K562 (cell line): ENCODE results near the gene TSPYL4. TPM values are rescaled to one million over a fixed set of nuclear protein-coding genes. Genes with fewer than 3 reads are reported as not detected.

Experiments
- BRF1 ChIP-seq: IDR thresholded peaks from 3 replicates; pipeline ENCODE4 v1.6.1; 2011; ENCODE audit warnings: borderline replicate concordance, mild to moderate bottlenecking; ENCODE audit not compliant: insufficient read length; ENCODE audit errors: extremely low read depth
- ESRRA ChIP-seq: fragments of 450-650 bp; IDR thresholded peaks from 2 replicates; pipeline ENCODE4 v1.6.1; 2014; ENCODE audit warnings: low read depth, mild to moderate bottlenecking, moderate library complexity, borderline replicate concordance
- GATA2 ChIP-seq: sonication (generic); formaldehyde crosslinking; IDR thresholded peaks from 2 replicates; pipeline ENCODE4 v1.4.0; 2020; ENCODE audit warnings: mild to moderate bottlenecking, missing genetic modification reagents
- GTF2A2 ChIP-seq: IDR thresholded peaks from 2 replicates; pipeline ENCODE4 v1.6.1; 2016; ENCODE audit warnings: mild to moderate bottlenecking, missing genetic modification characterization, missing compliant biosample characterization
- KAT8 ChIP-seq: fragments of 450-650 bp; IDR thresholded peaks from 2 replicates; pipeline ENCODE4 v1.6.1; 2016; ENCODE audit warnings: low read depth, mild to moderate bottlenecking
- PHB2 ChIP-seq: fragments of 450-650 bp; IDR thresholded peaks from 2 replicates; pipeline ENCODE4 v1.6.1; 2017; ENCODE audit warnings: low read depth
- RBM34 ChIP-seq: fragments of 200-400 bp; formaldehyde crosslinking; IDR thresholded peaks from 2 replicates; pipeline ENCODE4 v1.6.1; 2018; ENCODE audit warnings: low read length, borderline replicate concordance; ENCODE audit not compliant: insufficient read depth
- RFX7 ChIP-seq: fragments of 250-450 bp; sonication (Bioruptor Pico); IDR thresholded peaks from 2 replicates; pipeline ENCODE4 v1.5.1; 2021; ENCODE audit warnings: mild to moderate bottlenecking
- ZC3H11A ChIP-seq: IDR thresholded peaks from 2 replicates; pipeline ENCODE4 v1.6.1; 2012; ENCODE audit warnings: low read depth, low read length, improper control_type of control experiment
- ZFP30 ChIP-seq: fragments of 250-450 bp; sonication (Bioruptor Pico); IDR thresholded peaks from 2 replicates; pipeline ENCODE4 v1.8.0; 2022; ENCODE audit warnings: moderate library complexity, mild to moderate bottlenecking, inconsistent platforms, borderline replicate concordance
- ZNF232 ChIP-seq: sonication (generic); formaldehyde crosslinking; IDR thresholded peaks from 2 replicates; pipeline ENCODE4 v1.8.0; 2022; ENCODE audit warnings: mild to moderate bottlenecking, missing genetic modification reagents
- ZNF561 ChIP-seq: fragments of 450-650 bp; formaldehyde crosslinking; conservative IDR thresholded peaks from 2 replicates; pipeline ENCODE4 v1.4.0; 2020; ENCODE audit warnings: mild to moderate bottlenecking, moderate library complexity
- ZNF668 ChIP-seq: fragments of 250-450 bp; sonication (Bioruptor Pico); IDR thresholded peaks from 2 replicates; pipeline ENCODE4 v1.8.0; 2022; ENCODE audit warnings: mild to moderate bottlenecking, inconsistent platforms
- ZNF717 ChIP-seq: fragments of 250-450 bp; sonication (Bioruptor Pico); IDR thresholded peaks from 2 replicates; pipeline ENCODE4 v1.5.0; 2021
- ZNF77 ChIP-seq: fragments of 250-450 bp; sonication (Bioruptor Pico); IDR thresholded peaks from 2 replicates; pipeline ENCODE4 v1.5.0; 2020
- ZNF785 ChIP-seq: fragments of 250-450 bp; sonication (Bioruptor Pico); IDR thresholded peaks from 2 replicates; pipeline ENCODE4 v1.4.0; 2020; ENCODE audit warnings: mild to moderate bottlenecking
- polyA plus RNA-seq, 8 experiments: library from polyadenylated mRNA; depleted of rRNA in 4 of 8; stranded (reverse) in 5 of 8; unstranded in 3 of 8; fragments of >200 nt; fragmentation: Nextera tagmentation in 2 of 8; fragmentation: Illumina TruSeq in 1 of 8; extraction: Ambion mirVana in 2 of 8; extraction: Trizol in 1 of 8; gene quantifications; 2 replicates each; pipeline versions ENCODE4 v1.2.1 to v1.2.3, GENCODE V29; 2011 to 2014; ENCODE audit warnings: inconsistent platforms in 1 of 8, missing spikeins in 1 of 8
- total RNA-seq, 7 experiments: library from RNA; depleted of rRNA in 6 of 7; stranded (reverse); fragments of >200 nt in 6 of 7; fragmentation: Illumina TruSeq in 2 of 7; extraction: Trizol in 2 of 7; gene quantifications; 2 replicates each; pipeline versions ENCODE4 v1.2.1 to v1.2.3, GENCODE V29; 2011 to 2021; ENCODE audit warnings: low replicate concordance in 1 of 7
- TF ChIP-seq, protein P1 (sequence below): fragments of 150-350 bp; conservative IDR thresholded peaks from 2 replicates; pipeline ENCODE4 v1.6.1; 2014; ENCODE audit warnings: low read length
- TF ChIP-seq, protein P2 (sequence below): IDR thresholded peaks from 2 replicates; pipeline ENCODE4 v1.6.1; 2011; ENCODE audit not compliant: insufficient read length; ENCODE audit errors: extremely low read depth
- TF ChIP-seq, protein P3 (sequence below): sonication (generic); formaldehyde crosslinking; IDR thresholded peaks from 2 replicates; pipeline ENCODE4 v1.8.0; 2022; ENCODE audit warnings: missing genetic modification reagents, mild to moderate bottlenecking, borderline replicate concordance
- TF ChIP-seq, protein P4 (sequence below): fragments of 250-450 bp; sonication (Bioruptor Pico); IDR thresholded peaks from 2 replicates; pipeline ENCODE4 v1.5.0; 2021
- TF ChIP-seq, protein P5 (sequence below), 2 experiments: IDR thresholded peaks in 1 of 2; conservative IDR thresholded peaks in 1 of 2; 2 replicates each; pipeline ENCODE4 v1.6.1; 2016; ENCODE audit warnings: low read depth in 2 of 2, mild to moderate bottlenecking in 1 of 2, missing compliant biosample characterization in 1 of 2, missing genetic modification characterization in 1 of 2, moderate library complexity in 1 of 2

TSPYL4 gene
- total and polyA plus RNA-seq, 9 of the 15 experiments (the other 6 are each of a cell fraction or from before 2014, with no cell fraction given), result 0.69 to 18.0 (median 9.1) TPM

DNA sequence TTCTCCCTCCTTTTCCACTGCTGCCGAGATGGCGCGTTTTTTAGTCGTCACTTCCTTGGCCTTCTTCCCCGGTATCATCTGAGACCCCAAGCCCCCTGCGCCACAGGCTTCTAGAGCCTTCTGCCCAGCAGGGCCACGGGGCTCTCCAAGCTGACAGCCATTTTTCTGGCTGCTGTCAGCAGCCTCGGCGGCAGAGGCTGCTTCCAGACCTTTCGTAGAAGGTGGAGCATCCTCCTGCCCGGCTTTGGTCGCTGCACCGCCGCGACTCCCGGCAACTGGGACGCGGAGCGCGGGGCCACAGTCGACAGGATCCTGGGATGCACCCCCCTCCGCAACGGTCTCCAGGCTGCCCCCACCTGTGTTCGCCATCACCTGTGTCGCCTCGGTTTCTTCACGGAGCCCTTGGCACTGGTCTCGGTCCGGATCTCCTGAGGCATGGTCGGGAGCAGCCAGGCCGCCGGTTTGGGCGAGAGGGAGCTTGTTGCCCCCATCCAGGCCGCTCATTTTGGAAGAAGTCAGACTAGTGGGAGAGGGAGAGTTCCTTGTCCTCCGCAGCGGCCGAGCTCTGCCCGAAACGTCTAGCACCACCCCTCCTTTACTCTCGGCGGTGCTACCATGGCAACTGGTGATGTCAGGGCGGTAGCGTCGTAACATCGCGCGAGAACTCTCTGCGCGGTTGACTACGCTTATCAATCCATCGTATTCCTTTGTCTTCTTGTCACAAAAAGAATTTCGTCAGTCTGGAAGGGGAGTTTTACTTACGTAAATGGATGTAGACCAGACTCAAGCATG lies at the start of gene TSPYL4 (continued):
- no peak for TF ChIP-seq ZFP30 (CRISPR knock-in tag)
- no peak for TF ChIP-seq ZNF785 (CRISPR knock-in tag)
- TF ChIP-seq, protein P1, sequence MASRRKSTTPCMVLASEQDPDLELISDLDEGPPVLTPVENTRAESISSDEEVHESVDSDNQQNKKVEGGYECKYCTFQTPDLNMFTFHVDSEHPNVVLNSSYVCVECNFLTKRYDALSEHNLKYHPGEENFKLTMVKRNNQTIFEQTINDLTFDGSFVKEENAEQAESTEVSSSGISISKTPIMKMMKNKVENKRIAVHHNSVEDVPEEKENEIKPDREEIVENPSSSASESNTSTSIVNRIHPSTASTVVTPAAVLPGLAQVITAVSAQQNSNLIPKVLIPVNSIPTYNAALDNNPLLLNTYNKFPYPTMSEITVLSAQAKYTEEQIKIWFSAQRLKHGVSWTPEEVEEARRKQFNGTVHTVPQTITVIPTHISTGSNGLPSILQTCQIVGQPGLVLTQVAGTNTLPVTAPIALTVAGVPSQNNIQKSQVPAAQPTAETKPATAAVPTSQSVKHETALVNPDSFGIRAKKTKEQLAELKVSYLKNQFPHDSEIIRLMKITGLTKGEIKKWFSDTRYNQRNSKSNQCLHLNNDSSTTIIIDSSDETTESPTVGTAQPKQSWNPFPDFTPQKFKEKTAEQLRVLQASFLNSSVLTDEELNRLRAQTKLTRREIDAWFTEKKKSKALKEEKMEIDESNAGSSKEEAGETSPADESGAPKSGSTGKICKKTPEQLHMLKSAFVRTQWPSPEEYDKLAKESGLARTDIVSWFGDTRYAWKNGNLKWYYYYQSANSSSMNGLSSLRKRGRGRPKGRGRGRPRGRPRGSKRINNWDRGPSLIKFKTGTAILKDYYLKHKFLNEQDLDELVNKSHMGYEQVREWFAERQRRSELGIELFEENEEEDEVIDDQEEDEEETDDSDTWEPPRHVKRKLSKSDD, result 0 out of 2 replicates have a peak, but pooled peaks have one; percentile 35
- no peak for TF ChIP-seq ZC3H11A
- no peak for TF ChIP-seq ZNF77
- no peak for TF ChIP-seq KAT8
- no peak for TF ChIP-seq GTF2A2 (tag)
- TF ChIP-seq GATA2, result peak; percentile 55
- TF ChIP-seq PHB2, result no peak
- TF ChIP-seq ZNF717 (CRISPR knock-in tag), result no peak
- TF ChIP-seq BRF1, result no peak
- TF ChIP-seq, protein P2, sequence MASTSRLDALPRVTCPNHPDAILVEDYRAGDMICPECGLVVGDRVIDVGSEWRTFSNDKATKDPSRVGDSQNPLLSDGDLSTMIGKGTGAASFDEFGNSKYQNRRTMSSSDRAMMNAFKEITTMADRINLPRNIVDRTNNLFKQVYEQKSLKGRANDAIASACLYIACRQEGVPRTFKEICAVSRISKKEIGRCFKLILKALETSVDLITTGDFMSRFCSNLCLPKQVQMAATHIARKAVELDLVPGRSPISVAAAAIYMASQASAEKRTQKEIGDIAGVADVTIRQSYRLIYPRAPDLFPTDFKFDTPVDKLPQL, result no peak
- no peak for TF ChIP-seq ZNF232
- TF ChIP-seq, protein P3, sequence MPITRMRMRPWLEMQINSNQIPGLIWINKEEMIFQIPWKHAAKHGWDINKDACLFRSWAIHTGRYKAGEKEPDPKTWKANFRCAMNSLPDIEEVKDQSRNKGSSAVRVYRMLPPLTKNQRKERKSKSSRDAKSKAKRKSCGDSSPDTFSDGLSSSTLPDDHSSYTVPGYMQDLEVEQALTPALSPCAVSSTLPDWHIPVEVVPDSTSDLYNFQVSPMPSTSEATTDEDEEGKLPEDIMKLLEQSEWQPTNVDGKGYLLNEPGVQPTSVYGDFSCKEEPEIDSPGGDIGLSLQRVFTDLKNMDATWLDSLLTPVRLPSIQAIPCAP (CRISPR knock-in tag), result no peak
- TF ChIP-seq, protein P4, sequence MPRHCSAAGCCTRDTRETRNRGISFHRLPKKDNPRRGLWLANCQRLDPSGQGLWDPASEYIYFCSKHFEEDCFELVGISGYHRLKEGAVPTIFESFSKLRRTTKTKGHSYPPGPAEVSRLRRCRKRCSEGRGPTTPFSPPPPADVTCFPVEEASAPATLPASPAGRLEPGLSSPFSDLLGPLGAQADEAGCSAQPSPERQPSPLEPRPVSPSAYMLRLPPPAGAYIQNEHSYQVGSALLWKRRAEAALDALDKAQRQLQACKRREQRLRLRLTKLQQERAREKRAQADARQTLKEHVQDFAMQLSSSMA (CRISPR knock-in tag), result no peak
- no peak for TF ChIP-seq RFX7
- TF ChIP-seq, protein P5, sequence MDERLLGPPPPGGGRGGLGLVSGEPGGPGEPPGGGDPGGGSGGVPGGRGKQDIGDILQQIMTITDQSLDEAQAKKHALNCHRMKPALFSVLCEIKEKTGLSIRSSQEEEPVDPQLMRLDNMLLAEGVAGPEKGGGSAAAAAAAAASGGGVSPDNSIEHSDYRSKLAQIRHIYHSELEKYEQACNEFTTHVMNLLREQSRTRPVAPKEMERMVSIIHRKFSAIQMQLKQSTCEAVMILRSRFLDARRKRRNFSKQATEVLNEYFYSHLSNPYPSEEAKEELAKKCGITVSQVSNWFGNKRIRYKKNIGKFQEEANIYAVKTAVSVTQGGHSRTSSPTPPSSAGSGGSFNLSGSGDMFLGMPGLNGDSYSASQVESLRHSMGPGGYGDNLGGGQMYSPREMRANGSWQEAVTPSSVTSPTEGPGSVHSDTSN (CRISPR knock-in tag; IDR thresholded peaks at IDR 0.05; ENCODE audit: low read depth), result no peak
- TF ChIP-seq, protein P5 (tag; conservative IDR thresholded peaks at IDR 0.05; ENCODE audit: low read depth), result 0 out of 2 replicates have a peak, but pooled peaks have one; percentile 9
- TF ChIP-seq ZNF668, result no peak
- TF ChIP-seq RBM34, result no peak
- TF ChIP-seq ESRRA, result no peak
- TF ChIP-seq ZNF561 (CRISPR knock-in tag), result no peak
